ENCODE measurements around the gene RNF150.

The RNF150 gene

GRCh38 chr4:140887467-140887866 lies 245.8 kb downstream of the RNF150 start:
- H3K4me3 ChIP-seq (ENCODE audit: low read depth, low read length), result no peak overlapping the region
- TF ChIP-seq CTCF (IDR thresholded peaks at IDR 0.05; ENCODE audit: borderline replicate concordance, insufficient read depth, low read depth, low read length), result no peak

- peak; percentile 75 for TF ChIP-seq CTCF (IDR thresholded peaks at IDR 0.05; ENCODE audit: borderline replicate concordance, insufficient read depth, low read depth, low read length)
- H3K4me3 ChIP-seq (ENCODE audit: low read depth, low read length), result no peak overlapping the region
Measured at GRCh38 chr4:140884431-140885058, 248.7 kb downstream of the RNF150 start.

GRCh38 chr4:140877781-140878180 lies 255.5 kb downstream of the RNF150 start:
- no peak for TF ChIP-seq CTCF (IDR thresholded peaks at IDR 0.05; ENCODE audit: borderline replicate concordance, insufficient read depth, low read depth, low read length)
- H3K4me3 ChIP-seq (ENCODE audit: low read depth, low read length), result no peak overlapping the region

- no peak overlapping the region for H3K4me3 ChIP-seq (ENCODE audit: low read depth, low read length)
- TF ChIP-seq CTCF (IDR thresholded peaks at IDR 0.05; ENCODE audit: borderline replicate concordance, insufficient read depth, low read depth, low read length), result no peak
Measured at GRCh38 chr4:140876615-140877364, 256.5 kb downstream of the RNF150 start.

GRCh38 chr4:140875746-140876452 lies 257.4 kb downstream of the RNF150 start:
- H3K4me3 ChIP-seq (ENCODE audit: low read depth, low read length), result no peak overlapping the region
- TF ChIP-seq CTCF (IDR thresholded peaks at IDR 0.05; ENCODE audit: borderline replicate concordance, insufficient read depth, low read depth, low read length), result no peak

- TF ChIP-seq CTCF (IDR thresholded peaks at IDR 0.05; ENCODE audit: borderline replicate concordance, insufficient read depth, low read depth, low read length), result no peak
- H3K4me3 ChIP-seq (ENCODE audit: low read depth, low read length), result no peak overlapping the region
Measured at GRCh38 chr4:140874056-140874455, 259.2 kb downstream of the RNF150 start.
